ENCODE data around the gene GLT8D1.
"Not testable (repeated sequence)": the region's sequence is repeated elsewhere in the genome, so short reads cannot be mapped to it uniquely, and the experiment has no call there.

The GLT8D1 gene

GRCh38 chr3:52731590-52731989 is 26.0 kb upstream of the GLT8D1 start:
- H3K4me1 ChIP-seq (ENCODE audit: low read length) = peaks cover 5% of the 10 kb centered on the region; the same call in 1 of the 2 replicates
- H3K36me3 ChIP-seq (replicated peaks; ENCODE audit: low read depth, low read length) = peaks cover 51% of the 10 kb centered on the region
- no peaks in the 10 kb centered on the region for H3K27me3 ChIP-seq (ENCODE audit: low read depth, low read length)
- no peak overlapping the region for H3K4me3 ChIP-seq (ENCODE audit: low read length)
- no peak overlapping the region for H3K9ac ChIP-seq (ENCODE audit: low read length)
- no peak overlapping the region for H3K27ac ChIP-seq (ENCODE audit: low read length)
- no peak overlapping the region for H3K4me2 ChIP-seq (ENCODE audit: low read length)
- H4K20me1 ChIP-seq (ENCODE audit: insufficient read depth, low read length) = no peaks in the 10 kb centered on the region
- no peak for TF ChIP-seq EZH2phosphoT487 (IDR thresholded peaks at IDR 0.05; ENCODE audit: low read depth)
- TF ChIP-seq, protein P1, sequence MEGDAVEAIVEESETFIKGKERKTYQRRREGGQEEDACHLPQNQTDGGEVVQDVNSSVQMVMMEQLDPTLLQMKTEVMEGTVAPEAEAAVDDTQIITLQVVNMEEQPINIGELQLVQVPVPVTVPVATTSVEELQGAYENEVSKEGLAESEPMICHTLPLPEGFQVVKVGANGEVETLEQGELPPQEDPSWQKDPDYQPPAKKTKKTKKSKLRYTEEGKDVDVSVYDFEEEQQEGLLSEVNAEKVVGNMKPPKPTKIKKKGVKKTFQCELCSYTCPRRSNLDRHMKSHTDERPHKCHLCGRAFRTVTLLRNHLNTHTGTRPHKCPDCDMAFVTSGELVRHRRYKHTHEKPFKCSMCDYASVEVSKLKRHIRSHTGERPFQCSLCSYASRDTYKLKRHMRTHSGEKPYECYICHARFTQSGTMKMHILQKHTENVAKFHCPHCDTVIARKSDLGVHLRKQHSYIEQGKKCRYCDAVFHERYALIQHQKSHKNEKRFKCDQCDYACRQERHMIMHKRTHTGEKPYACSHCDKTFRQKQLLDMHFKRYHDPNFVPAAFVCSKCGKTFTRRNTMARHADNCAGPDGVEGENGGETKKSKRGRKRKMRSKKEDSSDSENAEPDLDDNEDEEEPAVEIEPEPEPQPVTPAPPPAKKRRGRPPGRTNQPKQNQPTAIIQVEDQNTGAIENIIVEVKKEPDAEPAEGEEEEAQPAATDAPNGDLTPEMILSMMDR (IDR thresholded peaks at IDR 0.05; ENCODE audit: low read depth, low read length) = no peak
- H3K9me3 ChIP-seq (ENCODE audit: insufficient read depth, low read length) = peaks cover 10% of the 10 kb centered on the region; the same call in 1 of the 2 replicates
- H2AFZ ChIP-seq (ENCODE audit: low read depth, low read length) = no peak overlapping the region
- no peaks in the 10 kb centered on the region for H3K79me2 ChIP-seq (ENCODE audit: low read length)

DNA sequence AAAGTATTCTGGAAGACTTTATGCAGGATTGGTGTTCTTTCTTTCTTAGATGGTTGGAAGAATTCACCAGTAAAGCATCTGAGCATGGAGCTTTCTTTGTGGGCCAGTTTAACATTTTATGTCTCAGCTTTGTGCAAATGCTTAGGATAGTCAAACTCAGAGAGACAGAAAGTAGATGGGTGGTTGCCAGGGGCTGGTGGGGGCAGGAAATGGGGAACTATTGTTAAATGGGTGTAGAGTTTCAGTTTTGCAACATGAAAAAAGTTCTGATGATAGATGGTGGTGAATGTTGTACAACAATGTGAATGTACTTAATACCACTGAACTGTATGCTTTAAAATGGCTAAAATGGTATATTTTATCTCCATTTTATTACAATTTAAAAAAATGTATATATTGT is 25.1 kb upstream of the GLT8D1 start:
- Histone ChIP-seq H3K9ac (ENCODE audit: low read length) (no peak overlapping the region), H3K79me2 (ENCODE audit: low read length) (no peaks in the 10 kb centered on the region), H2AFZ (ENCODE audit: low read depth, low read length) (no peak overlapping the region), H3K36me3 (replicated peaks; ENCODE audit: low read depth, low read length) (peaks cover 47% of the 10 kb centered on the region), H3K4me1 (ENCODE audit: low read length) (peaks cover 5% of the 10 kb centered on the region; the same call in 1 of the 2 replicates), H3K4me3 (ENCODE audit: low read length) (no peak overlapping the region), H3K27ac (ENCODE audit: low read length) (no peak overlapping the region), H3K9me3 (ENCODE audit: insufficient read depth, low read length) (peaks cover 10% of the 10 kb centered on the region; the same call in 1 of the 2 replicates), H3K4me2 (ENCODE audit: low read length) (no peak overlapping the region), H3K27me3 (ENCODE audit: low read depth, low read length) (no peaks in the 10 kb centered on the region), H4K20me1 (ENCODE audit: insufficient read depth, low read length) (no peaks in the 10 kb centered on the region)
- TF ChIP-seq EZH2phosphoT487 (IDR thresholded peaks at IDR 0.05; ENCODE audit: low read depth) = no peak
- TF ChIP-seq, protein P1 (IDR thresholded peaks at IDR 0.05; ENCODE audit: low read depth, low read length) = no peak

GRCh38 chr3:52728753-52729152 is 23.2 kb upstream of the GLT8D1 start:
- not testable (repeated sequence) for H3K4me2 ChIP-seq (ENCODE audit: low read length); H4K20me1 ChIP-seq (ENCODE audit: insufficient read depth, low read length); H3K27me3 ChIP-seq (ENCODE audit: low read depth, low read length); H3K4me1 ChIP-seq (ENCODE audit: low read length); H2AFZ ChIP-seq (ENCODE audit: low read depth, low read length); H3K4me3 ChIP-seq (ENCODE audit: low read length); H3K79me2 ChIP-seq (ENCODE audit: low read length); H3K9ac ChIP-seq (ENCODE audit: low read length); H3K27ac ChIP-seq (ENCODE audit: low read length)
- Histone ChIP-seq H3K9me3 (ENCODE audit: insufficient read depth, low read length) (peaks cover 10% of the 10 kb centered on the region; the same call in 1 of the 2 replicates), H3K36me3 (replicated peaks; ENCODE audit: low read depth, low read length) (peaks cover 34% of the 10 kb centered on the region)

DNA sequence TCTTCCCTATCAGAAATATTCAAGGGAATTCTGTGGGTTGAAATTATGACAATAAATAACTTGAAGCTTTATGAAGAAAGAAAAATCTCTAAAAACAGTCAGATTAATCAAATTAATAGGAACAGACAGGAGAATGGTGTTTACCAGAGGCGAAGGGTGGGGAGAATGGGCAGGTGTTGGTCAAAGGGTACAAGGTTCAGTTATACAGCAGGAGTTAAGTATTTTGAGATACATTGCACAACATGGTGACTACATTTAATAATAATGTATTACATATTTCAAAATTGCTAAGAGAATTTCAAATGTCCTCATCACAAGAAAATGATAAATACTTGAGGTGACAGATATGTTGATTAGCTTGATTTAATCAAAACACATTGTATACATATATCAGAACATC is 18.9 kb upstream of the GLT8D1 start:
- Histone ChIP-seq H3K4me3 (ENCODE audit: low read length) (no peak overlapping the region), H4K20me1 (ENCODE audit: insufficient read depth, low read length) (no peaks in the 10 kb centered on the region), H3K4me1 (ENCODE audit: low read length) (no peaks in the 10 kb centered on the region), H3K36me3 (replicated peaks; ENCODE audit: low read depth, low read length) (peaks cover 25% of the 10 kb centered on the region), H3K79me2 (ENCODE audit: low read length) (no peaks in the 10 kb centered on the region), H3K27me3 (ENCODE audit: low read depth, low read length) (no peaks in the 10 kb centered on the region), H3K4me2 (ENCODE audit: low read length) (no peak overlapping the region), H3K9ac (ENCODE audit: low read length) (no peak overlapping the region), H3K27ac (ENCODE audit: low read length) (no peak overlapping the region), H3K9me3 (ENCODE audit: insufficient read depth, low read length) (peaks cover 4% of the 10 kb centered on the region; the same call in 1 of the 2 replicates), H2AFZ (ENCODE audit: low read depth, low read length) (no peak overlapping the region)
- no peak for TF ChIP-seq EZH2phosphoT487 (IDR thresholded peaks at IDR 0.05; ENCODE audit: low read depth)
- TF ChIP-seq, protein P1 (IDR thresholded peaks at IDR 0.05; ENCODE audit: low read depth, low read length) = no peak

All from OCI-LY3 (cell line).